Measurements from ENCODE around the gene ZKSCAN4. TPM values are rescaled to one million over a fixed set of nuclear protein-coding genes. Genes with fewer than 3 reads are reported as not detected.

The ZKSCAN4 gene
- 2.3 to 2.7 TPM (median 2.7 TPM) in 5 replicates for total RNA-seq (2022; extraction: Qiagen RNA extraction; ENCODE audit: low read depth)

DNA sequence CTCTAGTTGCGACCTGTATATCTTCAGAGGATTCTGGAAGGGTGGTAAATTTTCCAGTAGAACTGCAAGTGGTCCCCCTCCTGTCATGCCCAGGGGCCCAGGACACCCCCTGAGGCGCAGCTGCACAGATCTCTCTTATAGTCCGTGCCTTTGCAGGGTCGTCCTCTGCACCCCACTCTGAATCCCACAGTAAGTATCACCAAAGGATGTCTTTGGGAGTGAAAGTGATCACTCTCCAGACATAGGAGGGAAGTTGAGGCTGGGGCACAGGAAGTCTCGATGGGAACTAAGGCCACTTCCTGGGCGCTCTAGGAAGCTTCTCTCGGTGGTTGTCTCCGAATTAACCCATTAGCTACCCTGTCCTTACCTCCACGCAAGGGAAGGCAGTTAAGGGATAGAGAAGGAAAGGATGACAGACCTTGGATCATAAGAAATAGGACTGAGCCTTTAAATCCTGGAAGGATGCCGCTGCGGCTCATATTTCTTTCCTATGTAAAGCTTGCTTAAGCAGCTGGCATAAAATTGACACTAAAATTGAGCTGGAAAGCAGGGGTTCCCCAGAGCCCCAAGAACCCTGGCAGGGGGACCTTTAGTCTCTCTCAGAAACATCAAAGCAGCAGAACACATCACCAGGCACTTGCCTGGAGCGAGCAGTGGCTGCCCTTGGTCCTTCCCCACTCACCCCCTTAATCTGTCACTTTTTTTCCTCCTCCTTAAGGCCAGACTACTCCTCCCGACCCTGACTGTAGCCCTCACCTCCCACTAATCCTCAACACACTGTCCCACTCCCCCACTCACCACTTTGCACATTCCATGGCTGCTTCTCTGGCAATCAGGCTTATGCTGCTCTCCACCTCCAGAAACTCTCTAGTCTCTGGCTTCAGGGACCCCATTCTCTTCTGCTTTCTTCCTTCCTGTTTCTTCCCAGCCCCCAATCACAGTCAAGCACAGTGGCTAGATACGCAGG is at the start of gene ZKSCAN4:
TSS of gene ZKSCAN4 (minus strand) at position 261 of the 967 bp plus-strand sequence. CDS start 289 bp downstream, outside the sequence.

GRCh38 chr6:28281288-28282064 is 29.4 kb upstream of the ZKSCAN4 start, which contains the start of gene PGBD1:
Gene PGBD1, plus strand, starts transcription at chr6:28281572. Its CDS starts 2,242 bp downstream, at chr6:28283814.

DNA sequence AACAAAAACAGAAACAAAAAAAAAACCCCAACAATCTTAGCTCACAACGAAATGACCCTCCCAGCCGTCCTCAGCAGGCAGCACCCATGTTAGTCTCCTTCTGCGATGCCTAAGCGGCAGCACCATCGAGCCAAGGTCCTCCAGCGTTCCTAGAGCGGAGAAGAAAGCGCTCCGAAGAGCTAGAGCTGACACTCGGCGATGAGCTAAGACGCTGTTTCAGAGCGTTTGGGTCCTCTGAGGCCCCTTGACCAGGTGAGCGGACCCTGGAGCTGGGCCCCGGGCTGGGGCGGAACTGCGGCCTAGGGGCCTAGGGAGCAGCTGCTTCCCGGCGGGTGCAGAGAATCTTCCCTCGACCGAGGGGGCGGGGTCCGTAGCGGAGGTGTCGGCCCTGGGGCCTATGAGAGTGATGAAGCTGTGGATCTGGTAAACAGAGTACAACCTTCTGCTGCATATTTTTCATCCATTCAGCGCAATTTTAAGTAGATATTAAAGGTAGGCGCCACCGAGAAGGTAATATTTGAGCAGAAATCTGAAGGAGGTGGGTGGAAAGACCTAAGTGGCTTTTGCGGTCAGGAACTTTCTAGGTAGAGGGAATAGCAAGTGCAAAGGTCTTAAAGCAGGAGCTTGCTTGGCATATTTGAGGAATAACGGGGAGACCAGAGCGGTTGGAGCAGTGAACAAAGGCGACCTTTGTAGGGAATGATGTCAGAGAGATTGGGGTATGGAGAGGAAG is 15.1 kb upstream of the ZKSCAN4 start, which contains the start of gene ZSCAN26:
TSS of gene ZSCAN26 (plus strand) at position 182 of the 733 bp plus-strand sequence. CDS start 4,777 bp downstream, outside the sequence.

DNA sequence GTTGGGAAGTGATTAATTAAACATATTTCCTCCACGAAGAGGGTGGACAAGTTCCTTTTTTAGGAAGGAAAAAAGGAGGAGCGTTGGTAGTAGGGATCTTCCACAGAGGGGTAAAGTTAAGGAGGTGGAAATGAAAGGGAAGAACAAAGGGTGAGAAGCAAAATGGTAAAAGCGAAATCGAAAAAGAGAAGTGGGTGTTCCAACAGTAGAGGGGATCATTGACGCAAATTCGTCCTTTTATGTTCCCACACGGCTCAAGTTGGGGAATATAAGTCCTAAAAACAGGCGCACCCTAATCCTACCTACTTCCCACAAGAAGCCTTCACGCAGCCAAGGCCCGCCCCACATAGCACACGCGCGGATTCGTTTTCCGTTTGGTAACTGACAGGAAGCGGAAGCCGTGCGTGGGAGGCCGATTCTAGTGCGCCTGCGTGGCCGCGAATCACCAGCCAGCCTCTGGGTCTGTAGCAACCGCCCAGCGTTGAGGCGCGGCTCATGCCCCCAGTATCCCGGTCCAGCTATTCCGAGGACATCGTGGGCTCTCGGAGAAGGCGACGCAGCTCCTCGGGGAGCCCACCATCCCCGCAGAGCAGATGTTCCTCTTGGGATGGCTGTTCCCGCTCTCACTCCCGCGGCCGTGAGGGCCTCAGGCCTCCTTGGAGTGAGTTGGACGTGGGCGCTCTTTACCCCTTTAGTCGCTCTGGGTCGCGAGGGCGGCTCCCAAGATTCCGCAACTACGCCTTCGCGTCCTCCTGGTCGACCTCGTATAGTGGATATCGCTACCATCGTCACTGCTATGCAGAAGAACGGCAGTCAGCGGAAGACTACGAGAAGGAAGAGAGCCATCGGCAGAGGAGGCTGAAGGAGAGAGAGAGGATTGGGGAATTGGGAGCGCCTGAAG is 7.1 kb upstream of the ZKSCAN4 start, which contains the start of gene NKAPL:
TSS of gene NKAPL (plus strand) at position 421 of the 901 bp plus-strand sequence. CDS start at position 496, 75 bp downstream.

DNA sequence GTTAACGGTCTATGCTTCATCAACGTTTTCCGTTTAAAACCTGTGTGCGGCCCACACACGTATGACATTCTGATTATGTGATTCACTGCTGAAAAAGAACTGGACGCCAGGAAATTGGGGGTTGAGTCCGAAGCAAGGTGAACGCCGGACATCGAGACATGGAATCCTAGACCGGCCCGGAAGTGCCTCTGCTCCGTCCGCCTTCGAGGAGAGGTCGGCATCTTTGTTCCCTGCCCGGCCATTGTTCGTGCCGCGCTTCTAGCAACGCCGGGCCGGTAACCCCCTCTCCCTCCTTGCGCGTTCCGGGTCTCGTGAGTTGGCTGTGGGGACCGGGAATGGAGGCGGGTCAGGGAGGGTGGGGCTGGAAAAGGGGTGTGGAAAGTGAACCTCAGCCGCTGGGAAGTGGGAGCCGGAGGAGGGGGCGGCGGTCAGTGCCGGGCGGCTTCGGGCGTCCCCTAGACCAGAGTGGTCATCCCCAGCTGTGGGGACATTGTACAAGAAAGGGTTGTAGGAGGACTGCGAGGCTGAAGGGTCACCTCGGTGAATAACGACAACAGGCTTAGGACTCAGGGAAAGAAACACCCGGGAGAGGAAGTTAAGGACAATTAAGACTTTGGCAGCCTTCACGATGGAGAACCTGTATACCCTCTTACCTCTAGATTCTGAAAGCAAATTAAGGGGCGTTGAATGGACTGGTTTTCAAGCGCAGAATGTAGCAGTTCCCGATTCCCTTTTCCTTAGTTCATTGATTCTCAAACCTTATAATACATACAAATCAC is 26.8 kb downstream of the ZKSCAN4 start, which contains the start of gene ZSCAN9:
TSS of gene ZSCAN9 (plus strand) at position 220 of the 779 bp plus-strand sequence. CDS start 1,810 bp downstream, outside the sequence.

Other genes starting within 250 kb of the ZKSCAN4 start
- gene ZNF165, start 171.7 kb downstream of the ZKSCAN4 start, total RNA-seq (2022; extraction: Qiagen RNA extraction; ENCODE audit: low read depth) = 0.93 to 1.2 TPM (median 1.0 TPM) in 5 replicates
- gene ZSCAN16, start 127.7 kb downstream of the ZKSCAN4 start, total RNA-seq (2022; extraction: Qiagen RNA extraction; ENCODE audit: low read depth) = 4.0 to 4.8 TPM (median 4.2 TPM) in 5 replicates
- gene ZKSCAN8, start 110.4 kb downstream of the ZKSCAN4 start, total RNA-seq (2022; extraction: Qiagen RNA extraction; ENCODE audit: low read depth) = 4.6 to 7.3 TPM (median 6.5 TPM) in 5 replicates
- gene ZSCAN9, start 27.0 kb downstream of the ZKSCAN4 start, total RNA-seq (2022; extraction: Qiagen RNA extraction; ENCODE audit: low read depth) = 7.1 to 8.7 TPM (median 7.9 TPM) in 5 replicates
- not detected in 5 replicates for gene NKAPL, start 7.0 kb upstream of the ZKSCAN4 start, total RNA-seq (2022; extraction: Qiagen RNA extraction; ENCODE audit: low read depth)
- gene ZSCAN26, start 14.9 kb upstream of the ZKSCAN4 start, total RNA-seq (2022; extraction: Qiagen RNA extraction; ENCODE audit: low read depth) = 5.0 to 7.7 TPM (median 6.5 TPM) in 5 replicates
- 3.9 to 5.8 TPM (median 5.0 TPM) in 5 replicates for gene PGBD1, start 29.3 kb upstream of the ZKSCAN4 start, total RNA-seq (2022; extraction: Qiagen RNA extraction; ENCODE audit: low read depth)
- gene ZSCAN31, start 83.9 kb upstream of the ZKSCAN4 start, total RNA-seq (2022; extraction: Qiagen RNA extraction; ENCODE audit: low read depth) = 1.6 to 2.8 TPM (median 2.2 TPM) in 5 replicates
- gene ZKSCAN3, start 97.7 kb upstream of the ZKSCAN4 start, total RNA-seq (2022; extraction: Qiagen RNA extraction; ENCODE audit: low read depth) = 1.3 to 2.0 TPM (median 1.8 TPM) in 5 replicates
- gene ZSCAN12, start 147.5 kb upstream of the ZKSCAN4 start, total RNA-seq (2022; extraction: Qiagen RNA extraction; ENCODE audit: low read depth) = 1.5 to 1.9 TPM (median 1.8 TPM) in 5 replicates
- gene ZSCAN23, start 191.2 kb upstream of the ZKSCAN4 start, total RNA-seq (2022; extraction: Qiagen RNA extraction; ENCODE audit: low read depth) = not detected in 5 replicates

Measured in A549 treated with DMSO at 1 μM for 4 hours (cell line).